Activated naive CD4-positive, alpha-beta T cell treated with anti-CD3 and anti-CD28 coated beads, Interleukin-2, amount 50 U/mL, for 24 hours (primary cell): Measurements from ENCODE around the gene ZNF607.
"Not testable (repeated sequence)": the region's sequence is repeated elsewhere in the genome, so short reads cannot be mapped to it uniquely, and the experiment has no call there.

Experiments used
- H3K27ac Mint-ChIP-seq: one replicate; pipeline ENCODE4 v1.8.0; 2021; ENCODE audit warnings: mild to moderate bottlenecking, mixed read lengths
- H3K27me3 Mint-ChIP-seq: one replicate; pipeline ENCODE4 v1.8.0; 2021; ENCODE audit warnings: mixed read lengths
- H3K36me3 Mint-ChIP-seq: one replicate; pipeline ENCODE4 v1.8.0; 2021; ENCODE audit warnings: mixed read lengths
- H3K4me1 Mint-ChIP-seq: one replicate; pipeline ENCODE4 v1.8.0; 2021; ENCODE audit warnings: mixed read lengths
- H3K4me3 Mint-ChIP-seq: one replicate; pipeline ENCODE4 v1.8.0; 2021; ENCODE audit warnings: mild to moderate bottlenecking, mixed read lengths
- H3K9me3 Mint-ChIP-seq: one replicate; pipeline ENCODE4 v1.8.0; 2021; ENCODE audit warnings: mixed read lengths

The ZNF607 gene

GRCh38 chr19:37719111-37719926, at the start of gene ZNF607:
Gene ZNF607 (minus strand): TSS chr19:37719761. CDS start chr19:37711618, 8,143 bp downstream.
- Mint-ChIP-seq H3K4me3 (peak within 1 kb of the TSS; percentile 97), H3K27me3 (no peaks in the 10 kb centered on the region), H3K27ac (peak within 1 kb of the TSS; percentile 92), H3K4me1 (peaks cover 13% of the 10 kb centered on the region), H3K9me3 (no peaks in the 10 kb centered on the region), H3K36me3 (peaks cover 11% of the 10 kb centered on the region)

- Mint-ChIP-seq H3K4me1 (no peaks in the 10 kb centered on the region), H3K9me3 (peaks cover 17% of the 10 kb centered on the region), H3K27ac (no peak overlapping the region), H3K36me3 (peaks cover 53% of the 10 kb centered on the region), H3K4me3 (no peak overlapping the region), H3K27me3 (no peaks in the 10 kb centered on the region)
Observed at GRCh38 chr19:37763488-37763887, 43.9 kb upstream of the ZNF607 start.

GRCh38 chr19:37757683-37758082, 38.1 kb upstream of the ZNF607 start:
- peaks cover 54% of the 10 kb centered on the region for H3K36me3 Mint-ChIP-seq
- H3K4me3 Mint-ChIP-seq, H3K27me3 Mint-ChIP-seq, H3K4me1 Mint-ChIP-seq, H3K27ac Mint-ChIP-seq: not testable (repeated sequence)
- peaks cover 11% of the 10 kb centered on the region for H3K9me3 Mint-ChIP-seq

- Mint-ChIP-seq H3K36me3 (peaks cover 77% of the 10 kb centered on the region), H3K27ac (no peak overlapping the region), H3K4me3 (no peak overlapping the region), H3K27me3 (no peaks in the 10 kb centered on the region), H3K9me3 (peaks cover 40% of the 10 kb centered on the region), H3K4me1 (no peaks in the 10 kb centered on the region)
Observed at GRCh38 chr19:37738371-37738770, 18.8 kb upstream of the ZNF607 start.

GRCh38 chr19:37725181-37725580, 5.6 kb upstream of the ZNF607 start:
- Mint-ChIP-seq H3K4me3 (no peak overlapping the region), H3K9me3 (no peaks in the 10 kb centered on the region), H3K36me3 (peaks cover 9% of the 10 kb centered on the region), H3K27ac (no peak overlapping the region), H3K27me3 (no peaks in the 10 kb centered on the region), H3K4me1 (no peaks in the 10 kb centered on the region)

- Mint-ChIP-seq H3K27ac (peak overlapping the region; percentile 76), H3K4me1 (peaks cover 13% of the 10 kb centered on the region), H3K9me3 (no peaks in the 10 kb centered on the region), H3K36me3 (peaks cover 11% of the 10 kb centered on the region), H3K27me3 (no peaks in the 10 kb centered on the region), H3K4me3 (peak overlapping the region; percentile 97)
Observed at GRCh38 chr19:37719927-37720265, 335 bp upstream of the ZNF607 start.

- H3K27ac Mint-ChIP-seq, result no peak overlapping the region
- H3K27me3 Mint-ChIP-seq, result no peaks in the 10 kb centered on the region
- H3K36me3 Mint-ChIP-seq, result peaks cover 13% of the 10 kb centered on the region
- H3K4me3 Mint-ChIP-seq, result peak overlapping the region; percentile 97
- H3K9me3 Mint-ChIP-seq, result no peaks in the 10 kb centered on the region
- peaks cover 13% of the 10 kb centered on the region for H3K4me1 Mint-ChIP-seq
Observed at GRCh38 chr19:37718304-37718703, 1.3 kb downstream of the ZNF607 start.

- H3K27ac Mint-ChIP-seq, result no peak overlapping the region
- peaks cover 26% of the 10 kb centered on the region for H3K36me3 Mint-ChIP-seq
Observed at GRCh38 chr19:37716140-37716539, 3.4 kb downstream of the ZNF607 start.

GRCh38 chr19:37706052-37706605, 13.4 kb downstream of the ZNF607 start:
- Mint-ChIP-seq H3K27ac (no peak overlapping the region), H3K4me1 (no peaks in the 10 kb centered on the region), H3K27me3 (no peaks in the 10 kb centered on the region), H3K36me3 (peaks cover 67% of the 10 kb centered on the region), H3K9me3 (peaks cover 22% of the 10 kb centered on the region), H3K4me3 (no peak overlapping the region)

More at GRCh38 chr19:37716140-37716539, 3.4 kb downstream of the ZNF607 start:
- H3K9me3 Mint-ChIP-seq, result peaks cover 4% of the 10 kb centered on the region
- H3K4me1 Mint-ChIP-seq, result peaks cover 13% of the 10 kb centered on the region
- no peaks in the 10 kb centered on the region for H3K27me3 Mint-ChIP-seq
- no peak overlapping the region for H3K4me3 Mint-ChIP-seq

- Mint-ChIP-seq H3K36me3 (peaks cover 52% of the 10 kb centered on the region), H3K4me1 (no peaks in the 10 kb centered on the region), H3K9me3 (peaks cover 28% of the 10 kb centered on the region), H3K27me3 (no peaks in the 10 kb centered on the region), H3K27ac (no peak overlapping the region), H3K4me3 (no peak overlapping the region)
Observed at GRCh38 chr19:37699057-37699456, 20.5 kb downstream of the ZNF607 start.

GRCh38 chr19:37698216-37698615, 21.3 kb downstream of the ZNF607 start:
- Mint-ChIP-seq H3K36me3 (peaks cover 49% of the 10 kb centered on the region), H3K9me3 (peaks cover 25% of the 10 kb centered on the region), H3K27ac (no peak overlapping the region), H3K4me1 (peaks cover 4% of the 10 kb centered on the region), H3K27me3 (no peaks in the 10 kb centered on the region), H3K4me3 (no peak overlapping the region)

GRCh38 chr19:37695144-37695899, 24.2 kb downstream of the ZNF607 start:
- H3K27me3 Mint-ChIP-seq, result no peaks in the 10 kb centered on the region
- H3K27ac Mint-ChIP-seq, result no peak overlapping the region

GRCh38 chr19:37692956-37693620, 26.5 kb downstream of the ZNF607 start:
- H3K36me3 Mint-ChIP-seq, result peaks cover 22% of the 10 kb centered on the region
- peaks cover 3% of the 10 kb centered on the region for H3K9me3 Mint-ChIP-seq
- peak overlapping the region; percentile 42 for H3K4me3 Mint-ChIP-seq

More at GRCh38 chr19:37695144-37695899, 24.2 kb downstream of the ZNF607 start:
- Mint-ChIP-seq H3K4me3 (no peak overlapping the region), H3K36me3 (peaks cover 37% of the 10 kb centered on the region), H3K9me3 (peaks cover 14% of the 10 kb centered on the region), H3K4me1 (peaks cover 16% of the 10 kb centered on the region)

GRCh38 chr19:37691881-37692504, 27.6 kb downstream of the ZNF607 start:
- Mint-ChIP-seq H3K4me1 (peaks cover 16% of the 10 kb centered on the region), H3K36me3 (peaks cover 21% of the 10 kb centered on the region), H3K27me3 (no peaks in the 10 kb centered on the region), H3K9me3 (no peaks in the 10 kb centered on the region), H3K27ac (peak overlapping the region; percentile 92), H3K4me3 (peak overlapping the region; percentile 99)

More at GRCh38 chr19:37692956-37693620, 26.5 kb downstream of the ZNF607 start:
- H3K27ac Mint-ChIP-seq, result no peak overlapping the region
- peaks cover 16% of the 10 kb centered on the region for H3K4me1 Mint-ChIP-seq
- H3K27me3 Mint-ChIP-seq, result no peaks in the 10 kb centered on the region

GRCh38 chr19:37683520-37683919, 36.0 kb downstream of the ZNF607 start:
- H3K4me1 Mint-ChIP-seq, result no peaks in the 10 kb centered on the region
- H3K9me3 Mint-ChIP-seq, result peaks cover 6% of the 10 kb centered on the region
- no peaks in the 10 kb centered on the region for H3K27me3 Mint-ChIP-seq
- H3K4me3 Mint-ChIP-seq, result no peak overlapping the region
- peaks cover 39% of the 10 kb centered on the region for H3K36me3 Mint-ChIP-seq
- no peak overlapping the region for H3K27ac Mint-ChIP-seq
